Nephron progenitor cell (in vitro differentiated cells): ENCODE results near the gene TIPARP.

Experiments used
- DNase-seq: peaks from one replicate; pipeline ENCODE4 v3.0.0; 2021
- H3K27ac Mint-ChIP-seq: 2 replicates; pipeline ENCODE4 v1.8.0; 2021; ENCODE audit warnings: mild to moderate bottlenecking, moderate library complexity, mixed read lengths
- H3K27me3 Mint-ChIP-seq: 2 replicates; pipeline ENCODE4 v1.8.0; 2021; ENCODE audit warnings: mild to moderate bottlenecking, low read depth, mixed read lengths; ENCODE audit not compliant: poor library complexity
- H3K36me3 Mint-ChIP-seq: 2 replicates; pipeline ENCODE4 v1.8.0; 2021; ENCODE audit warnings: low read depth, mixed read lengths
- H3K4me1 Mint-ChIP-seq: 2 replicates; pipeline ENCODE4 v1.8.0; 2021; ENCODE audit warnings: mixed read lengths
- H3K4me3 Mint-ChIP-seq: 2 replicates; pipeline ENCODE4 v1.8.0; 2021; ENCODE audit warnings: mild to moderate bottlenecking, moderate library complexity, mixed read lengths
- H3K9me3 Mint-ChIP-seq: 2 replicates; pipeline ENCODE4 v1.8.0; 2021; ENCODE audit warnings: mild to moderate bottlenecking, moderate library complexity, mixed read lengths
- TF ChIP-seq, protein P1 (sequence below): fragments of 200-600 bp; sonication (generic); IDR thresholded peaks from 2 replicates; pipeline ENCODE4 v1.5.0; 2021; ENCODE audit warnings: antibody characterized with exemption

TIPARP gene

DNA sequence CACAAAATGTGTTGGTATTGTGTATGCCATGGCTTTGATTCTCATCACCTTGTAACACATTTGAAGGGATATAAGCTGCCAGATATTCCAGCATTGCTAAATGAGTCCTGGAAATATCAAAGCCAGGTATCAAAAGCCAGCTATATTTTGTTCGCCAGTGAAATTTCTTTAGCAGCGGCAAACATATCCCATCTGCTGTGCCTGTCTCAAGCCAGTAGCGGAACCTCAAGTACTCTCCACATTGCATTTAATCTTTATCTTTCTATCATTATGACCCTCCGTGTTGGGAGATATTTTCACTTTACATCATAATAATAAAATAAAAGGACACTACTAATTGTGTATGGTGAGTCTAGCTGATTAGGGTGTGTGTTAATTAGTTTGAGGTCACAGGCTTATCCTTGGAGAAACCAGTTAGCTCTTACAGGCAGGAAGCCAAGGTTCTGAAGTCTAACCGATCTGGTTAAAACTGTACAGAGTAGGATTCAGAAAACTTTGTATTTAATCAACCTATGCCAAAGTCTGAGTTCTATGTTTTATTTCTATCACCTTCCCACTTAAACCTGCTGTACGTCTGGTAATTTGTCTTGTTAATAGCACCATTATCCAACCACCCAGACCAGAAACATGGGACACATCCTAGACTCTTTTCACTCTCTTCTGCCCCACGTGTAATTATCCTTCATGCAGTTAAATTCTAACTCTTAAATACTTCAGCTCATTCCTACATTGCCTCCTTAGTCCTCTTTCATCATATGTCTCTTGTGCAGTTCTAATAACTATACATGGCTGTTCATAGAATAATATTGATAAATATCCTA lies 14.5 kb downstream of the TIPARP start:
- no peak for DNase-seq
- no peak overlapping the region for H3K27ac Mint-ChIP-seq
- no peaks in the 10 kb centered on the region for H3K9me3 Mint-ChIP-seq
- no peaks in the 10 kb centered on the region for H3K27me3 Mint-ChIP-seq
- H3K36me3 Mint-ChIP-seq: peaks cover 18% of the 10 kb centered on the region
- H3K4me3 Mint-ChIP-seq: no peak overlapping the region
- peaks cover 27% of the 10 kb centered on the region for H3K4me1 Mint-ChIP-seq
- TF ChIP-seq, protein P1, sequence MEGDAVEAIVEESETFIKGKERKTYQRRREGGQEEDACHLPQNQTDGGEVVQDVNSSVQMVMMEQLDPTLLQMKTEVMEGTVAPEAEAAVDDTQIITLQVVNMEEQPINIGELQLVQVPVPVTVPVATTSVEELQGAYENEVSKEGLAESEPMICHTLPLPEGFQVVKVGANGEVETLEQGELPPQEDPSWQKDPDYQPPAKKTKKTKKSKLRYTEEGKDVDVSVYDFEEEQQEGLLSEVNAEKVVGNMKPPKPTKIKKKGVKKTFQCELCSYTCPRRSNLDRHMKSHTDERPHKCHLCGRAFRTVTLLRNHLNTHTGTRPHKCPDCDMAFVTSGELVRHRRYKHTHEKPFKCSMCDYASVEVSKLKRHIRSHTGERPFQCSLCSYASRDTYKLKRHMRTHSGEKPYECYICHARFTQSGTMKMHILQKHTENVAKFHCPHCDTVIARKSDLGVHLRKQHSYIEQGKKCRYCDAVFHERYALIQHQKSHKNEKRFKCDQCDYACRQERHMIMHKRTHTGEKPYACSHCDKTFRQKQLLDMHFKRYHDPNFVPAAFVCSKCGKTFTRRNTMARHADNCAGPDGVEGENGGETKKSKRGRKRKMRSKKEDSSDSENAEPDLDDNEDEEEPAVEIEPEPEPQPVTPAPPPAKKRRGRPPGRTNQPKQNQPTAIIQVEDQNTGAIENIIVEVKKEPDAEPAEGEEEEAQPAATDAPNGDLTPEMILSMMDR: no peak

DNA sequence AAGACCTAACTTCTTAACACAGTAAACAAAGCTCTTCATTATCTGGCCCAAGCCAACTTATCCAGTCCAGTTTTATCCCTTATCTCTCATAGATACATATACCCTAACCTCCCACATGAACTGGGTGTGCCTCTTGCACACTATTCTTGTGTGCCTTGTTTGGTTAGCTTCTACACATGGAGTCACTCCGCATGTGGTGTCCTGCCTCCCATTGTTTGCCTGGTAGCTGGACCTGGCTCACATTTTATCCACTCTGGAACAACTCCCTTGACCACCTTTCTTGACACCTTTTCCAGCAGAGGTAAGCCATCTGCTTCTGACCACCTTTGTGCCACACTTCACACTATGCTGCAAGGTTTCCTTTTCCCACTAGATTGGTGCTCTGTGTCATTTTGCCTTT lies 15.2 kb downstream of the TIPARP start:
- Mint-ChIP-seq H3K4me1 (peaks cover 25% of the 10 kb centered on the region), H3K4me3 (no peak overlapping the region), H3K9me3 (no peaks in the 10 kb centered on the region), H3K27me3 (no peaks in the 10 kb centered on the region), H3K27ac (no peak overlapping the region), H3K36me3 (peaks cover 26% of the 10 kb centered on the region)
- DNase-seq: no peak
- TF ChIP-seq, protein P1: no peak

DNA sequence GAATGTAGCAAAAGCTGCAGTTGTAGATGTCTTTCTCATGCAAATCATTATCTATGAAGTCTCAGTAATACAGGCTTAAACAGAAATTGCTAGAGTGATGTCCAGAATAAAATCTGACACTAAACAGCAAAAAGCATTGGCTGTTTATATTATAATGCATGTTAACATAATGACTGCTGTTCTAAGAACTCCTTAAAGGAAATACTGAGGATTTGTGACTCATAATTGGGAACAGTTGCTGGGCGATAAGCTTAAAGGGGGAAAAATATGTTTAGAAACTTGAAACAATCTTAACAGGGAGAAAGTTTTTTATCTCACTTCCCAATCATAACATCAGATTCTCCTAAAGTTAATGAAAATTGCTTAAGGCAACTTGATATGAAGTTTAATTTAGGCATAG lies 17.5 kb downstream of the TIPARP start:
- no peak for DNase-seq
- H3K4me1 Mint-ChIP-seq: peaks cover 9% of the 10 kb centered on the region
- H3K9me3 Mint-ChIP-seq: no peaks in the 10 kb centered on the region
- H3K4me3 Mint-ChIP-seq: no peak overlapping the region
- peak overlapping the region; percentile 40 for H3K27ac Mint-ChIP-seq
- peaks cover 48% of the 10 kb centered on the region for H3K36me3 Mint-ChIP-seq
- TF ChIP-seq, protein P1: no peak
- H3K27me3 Mint-ChIP-seq: no peaks in the 10 kb centered on the region

DNA sequence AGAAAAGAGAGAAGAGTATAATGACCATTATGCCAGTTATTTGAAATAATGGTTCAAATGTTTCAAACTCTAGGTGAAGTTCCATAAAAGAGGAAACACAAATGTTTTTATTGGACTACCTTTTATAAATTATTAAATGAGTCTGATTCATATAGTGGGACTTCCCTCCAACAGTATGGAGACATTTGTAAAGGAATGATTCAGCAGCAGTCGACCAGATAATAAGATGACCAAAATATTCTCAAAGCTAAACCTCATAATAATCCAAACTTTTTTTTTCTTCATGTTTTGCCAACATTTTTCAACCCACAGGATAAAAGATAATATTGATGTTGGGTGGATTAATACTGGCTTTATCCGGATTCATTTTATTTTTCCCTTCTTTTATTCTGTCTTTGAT lies 18.8 kb downstream of the TIPARP start:
- Mint-ChIP-seq H3K27ac (no peak overlapping the region), H3K36me3 (peaks cover 60% of the 10 kb centered on the region), H3K27me3 (no peaks in the 10 kb centered on the region), H3K9me3 (peaks cover 6% of the 10 kb centered on the region), H3K4me1 (peaks cover 9% of the 10 kb centered on the region), H3K4me3 (no peak overlapping the region)
- TF ChIP-seq, protein P1: no peak
- DNase-seq: no peak

DNA sequence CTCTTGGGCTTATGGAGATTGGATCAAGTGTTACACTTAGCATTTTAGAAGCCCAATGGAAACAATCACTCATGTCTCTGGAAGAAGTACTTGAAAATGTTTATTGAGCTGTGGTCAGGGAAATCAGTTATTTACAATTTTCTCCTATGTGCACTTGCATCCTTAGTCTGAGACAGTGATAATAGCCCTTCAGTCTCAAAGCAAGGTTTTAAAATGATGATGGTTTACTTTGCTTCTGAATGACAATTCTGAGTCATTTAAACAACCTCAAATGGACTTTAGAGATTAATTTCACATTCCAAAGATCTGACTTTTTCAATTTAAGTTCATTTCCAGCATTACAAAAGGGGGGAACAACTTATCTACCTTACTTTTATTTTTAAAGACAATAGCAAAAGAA lies 20.1 kb downstream of the TIPARP start:
- Mint-ChIP-seq H3K27ac (no peak overlapping the region), H3K4me3 (no peak overlapping the region), H3K36me3 (peaks cover 66% of the 10 kb centered on the region), H3K9me3 (peaks cover 6% of the 10 kb centered on the region), H3K4me1 (peaks cover 2% of the 10 kb centered on the region), H3K27me3 (no peaks in the 10 kb centered on the region)
- TF ChIP-seq, protein P1: no peak
- no peak for DNase-seq

DNA sequence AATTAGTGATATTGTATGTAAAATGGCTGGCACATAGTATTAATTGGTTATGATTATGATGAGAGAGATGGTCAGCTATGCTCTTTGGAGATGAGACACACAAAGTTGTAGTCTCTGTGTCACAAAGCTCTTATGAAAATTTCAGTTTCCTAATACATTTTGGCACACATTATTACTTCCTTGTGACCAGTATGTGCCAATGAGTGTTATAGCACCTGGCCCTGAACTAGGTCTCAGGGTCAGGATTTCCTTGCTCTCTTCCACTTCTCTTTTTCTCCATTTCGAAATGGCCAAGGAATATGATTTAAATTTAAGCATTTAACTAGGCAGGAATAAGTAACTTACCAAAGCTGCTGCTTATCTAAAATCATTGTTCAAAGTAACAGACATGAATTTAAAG lies 28.0 kb downstream of the TIPARP start:
- Mint-ChIP-seq H3K27me3 (no peaks in the 10 kb centered on the region), H3K9me3 (peaks cover 4% of the 10 kb centered on the region), H3K4me1 (no peaks in the 10 kb centered on the region), H3K27ac (no peak overlapping the region), H3K4me3 (no peak overlapping the region), H3K36me3 (peaks cover 63% of the 10 kb centered on the region)
- TF ChIP-seq, protein P1: no peak
- no peak for DNase-seq
